WTC11 (cell line): ENCODE measurements around the gene DRAM2. TPM values are rescaled to one million over a fixed set of nuclear protein-coding genes. Genes with fewer than 3 reads are reported as not detected.

Experiments used
- ATAC-seq: fragments of 200-7000 bp; cut with Tn5 transposase; 2 replicates; pipeline ENCODE4 v1.10.0; 2021; ENCODE audit warnings: mild to moderate bottlenecking, moderate library complexity
- CTCF ChIA-PET: fragments of 300-600 bp; sonication (Branson Sonifier 250); formaldehyde crosslinking; loops from one replicate; lab custom pipeline; 2021; ENCODE audit warnings: antibody characterized with exemption; lab: Charles Lee
- POLR2A ChIA-PET: fragments of 350-600 bp; sonication (Branson Sonifier 250); formaldehyde crosslinking; loops from one replicate; lab custom pipeline; 2021; ENCODE audit warnings: antibody characterized with exemption; lab: Charles Lee
- DNase-seq: peaks from one replicate; pipeline ENCODE4 v3.0.0; 2021; ENCODE audit warnings: low spot score
- H3K27ac Mint-ChIP-seq: 2 replicates; pipeline ENCODE4 v1.8.0; 2021; ENCODE audit warnings: mixed read lengths
- H3K27me3 Mint-ChIP-seq: 2 replicates; pipeline ENCODE4 v1.8.0; 2021; ENCODE audit warnings: low read depth, mild to moderate bottlenecking, moderate library complexity, mixed read lengths
- H3K36me3 Mint-ChIP-seq: 2 replicates; pipeline ENCODE4 v1.8.0; 2021; ENCODE audit warnings: mixed read lengths
- H3K4me1 Mint-ChIP-seq: 2 replicates; pipeline ENCODE4 v1.8.0; 2022; ENCODE audit warnings: mixed read lengths
- H3K4me3 Mint-ChIP-seq: 2 replicates; pipeline ENCODE4 v1.8.0; 2021; ENCODE audit warnings: mild to moderate bottlenecking, moderate library complexity, mixed read lengths
- H3K9me3 Mint-ChIP-seq: 2 replicates; pipeline ENCODE4 v1.8.0; 2021; ENCODE audit warnings: mixed read lengths
- CREM ChIP-seq: sonication (generic); formaldehyde crosslinking; IDR thresholded peaks from 2 replicates; pipeline ENCODE4 v1.8.1; 2022; ENCODE audit warnings: mild to moderate bottlenecking, missing genetic modification reagents, moderate library complexity
- EMX1 ChIP-seq: fragments of 250-450 bp; sonication (Bioruptor Pico); IDR thresholded peaks from 2 replicates; pipeline ENCODE4 v1.8.0; 2021; ENCODE audit warnings: mild to moderate bottlenecking
- FOXJ3 ChIP-seq: sonication (generic); formaldehyde crosslinking; IDR thresholded peaks from 2 replicates; pipeline ENCODE4 v1.9.0; 2021; ENCODE audit warnings: missing genetic modification reagents, mild to moderate bottlenecking, borderline replicate concordance
- FOXK1 ChIP-seq: sonication (generic); formaldehyde crosslinking; IDR thresholded peaks from 2 replicates; pipeline ENCODE4 v1.8.0; 2022; ENCODE audit warnings: mild to moderate bottlenecking, moderate library complexity, missing genetic modification reagents
- FOXP1 ChIP-seq: sonication (generic); formaldehyde crosslinking; IDR thresholded peaks from 2 replicates; pipeline ENCODE4 v1.8.0; 2022; ENCODE audit warnings: missing genetic modification reagents, mild to moderate bottlenecking, moderate library complexity, borderline replicate concordance
- HMGA2 ChIP-seq: fragments of 250-450 bp; sonication (Bioruptor Pico); IDR thresholded peaks from 2 replicates; pipeline ENCODE4 v1.4.0; 2021; ENCODE audit warnings: mild to moderate bottlenecking, moderate library complexity
- IRF2 ChIP-seq: sonication (generic); formaldehyde crosslinking; IDR thresholded peaks from 2 replicates; pipeline ENCODE4 v1.8.0; 2022; ENCODE audit warnings: low read depth, missing genetic modification reagents, borderline replicate concordance
- NFATC4 ChIP-seq: fragments of 250-450 bp; sonication (Bioruptor Pico); IDR thresholded peaks from 2 replicates; pipeline ENCODE4 v1.9.0; 2021; ENCODE audit warnings: mild to moderate bottlenecking
- RELA ChIP-seq: sonication (generic); formaldehyde crosslinking; IDR thresholded peaks from 2 replicates; pipeline ENCODE4 v1.8.1; 2022; ENCODE audit warnings: missing genetic modification reagents, mild to moderate bottlenecking, borderline replicate concordance
- SP1 ChIP-seq: sonication (generic); formaldehyde crosslinking; conservative IDR thresholded peaks from 2 replicates; pipeline ENCODE4 v1.8.1; 2022; ENCODE audit warnings: missing genetic modification reagents
- USF1 ChIP-seq: sonication (generic); formaldehyde crosslinking; IDR thresholded peaks from 2 replicates; pipeline ENCODE4 v1.8.0; 2022; ENCODE audit warnings: mild to moderate bottlenecking, missing genetic modification reagents
- ZNF219 ChIP-seq: sonication (generic); formaldehyde crosslinking; IDR thresholded peaks from 2 replicates; pipeline ENCODE4 v1.8.0; 2023; ENCODE audit warnings: missing genetic modification reagents, mild to moderate bottlenecking, borderline replicate concordance
- ZNF263 ChIP-seq: sonication (generic); formaldehyde crosslinking; IDR thresholded peaks from 2 replicates; pipeline ENCODE4 v1.8.1; 2022; ENCODE audit warnings: low read depth, mild to moderate bottlenecking, moderate library complexity, missing genetic modification reagents
- ZNF281 ChIP-seq: sonication (generic); formaldehyde crosslinking; IDR thresholded peaks from 2 replicates; pipeline ENCODE4 v1.8.0; 2023; ENCODE audit warnings: mild to moderate bottlenecking, missing genetic modification reagents
- total RNA-seq: library from RNA; stranded (reverse); gene quantifications from 3 replicates; pipeline ENCODE4 v1.2.3, GENCODE V29; 2021
- TF ChIP-seq, protein P1 (sequence below): fragments of 250-450 bp; sonication (Bioruptor Pico); IDR thresholded peaks from 2 replicates; pipeline ENCODE4 v1.9.0; 2021; ENCODE audit warnings: mild to moderate bottlenecking
- TF ChIP-seq, protein P2 (sequence below): sonication (generic); formaldehyde crosslinking; IDR thresholded peaks from 2 replicates; pipeline ENCODE4 v1.8.0; 2022; ENCODE audit warnings: mild to moderate bottlenecking, missing genetic modification reagents
- TF ChIP-seq, protein P3 (sequence below): sonication (generic); formaldehyde crosslinking; IDR thresholded peaks from 2 replicates; pipeline ENCODE4 v1.8.1; 2023; ENCODE audit warnings: mild to moderate bottlenecking, missing genetic modification reagents, borderline replicate concordance
- TF ChIP-seq, protein P4 (sequence below): sonication (generic); formaldehyde crosslinking; IDR thresholded peaks from 2 replicates; pipeline ENCODE4 v1.8.1; 2023; ENCODE audit warnings: mild to moderate bottlenecking, missing genetic modification reagents

Gene DRAM2
- total RNA-seq, 1 experiment from 2014 or later = 34.3 TPM

- no peak for ATAC-seq
- ChIA-PET CTCF (interaction anchor here (0.6 kb wide), 1 partner anchor 184 kb away, joined by 3 read pairs; no protein-coding TSS in a partner anchor), POLR2A (no interaction called here)
- Mint-ChIP-seq H3K36me3 (peaks cover 34% of the 10 kb centered on the region), H3K27ac (no peak overlapping the region), H3K9me3 (no peaks in the 10 kb centered on the region), H3K27me3 (no peaks in the 10 kb centered on the region), H3K4me1 (no peaks in the 10 kb centered on the region), H3K4me3 (no peak overlapping the region)
- no peak for DNase-seq
- no peak for TF ChIP-seq FOXJ3
- no peak for TF ChIP-seq IRF2
- TF ChIP-seq NFATC4 (CRISPR knock-in tag) = no peak
- TF ChIP-seq, protein P1, sequence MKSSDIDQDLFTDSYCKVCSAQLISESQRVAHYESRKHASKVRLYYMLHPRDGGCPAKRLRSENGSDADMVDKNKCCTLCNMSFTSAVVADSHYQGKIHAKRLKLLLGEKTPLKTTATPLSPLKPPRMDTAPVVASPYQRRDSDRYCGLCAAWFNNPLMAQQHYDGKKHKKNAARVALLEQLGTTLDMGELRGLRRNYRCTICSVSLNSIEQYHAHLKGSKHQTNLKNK (CRISPR knock-in tag) = no peak
- TF ChIP-seq, protein P2, sequence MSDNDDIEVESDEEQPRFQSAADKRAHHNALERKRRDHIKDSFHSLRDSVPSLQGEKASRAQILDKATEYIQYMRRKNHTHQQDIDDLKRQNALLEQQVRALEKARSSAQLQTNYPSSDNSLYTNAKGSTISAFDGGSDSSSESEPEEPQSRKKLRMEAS = no peak
- TF ChIP-seq CREM = no peak
- no peak for TF ChIP-seq ZNF219 (CRISPR knock-in tag)
- TF ChIP-seq USF1 (CRISPR knock-in tag) = no peak
- no peak for TF ChIP-seq EMX1 (CRISPR knock-in tag)
- no peak for TF ChIP-seq ZNF263 (CRISPR knock-in tag)
- TF ChIP-seq SP1 (CRISPR knock-in tag) = no peak
- no peak for TF ChIP-seq ZNF281 (CRISPR knock-in tag)
- TF ChIP-seq FOXP1 (CRISPR knock-in tag) = no peak
- TF ChIP-seq HMGA2 (CRISPR knock-in tag) = no peak
- TF ChIP-seq, protein P3, sequence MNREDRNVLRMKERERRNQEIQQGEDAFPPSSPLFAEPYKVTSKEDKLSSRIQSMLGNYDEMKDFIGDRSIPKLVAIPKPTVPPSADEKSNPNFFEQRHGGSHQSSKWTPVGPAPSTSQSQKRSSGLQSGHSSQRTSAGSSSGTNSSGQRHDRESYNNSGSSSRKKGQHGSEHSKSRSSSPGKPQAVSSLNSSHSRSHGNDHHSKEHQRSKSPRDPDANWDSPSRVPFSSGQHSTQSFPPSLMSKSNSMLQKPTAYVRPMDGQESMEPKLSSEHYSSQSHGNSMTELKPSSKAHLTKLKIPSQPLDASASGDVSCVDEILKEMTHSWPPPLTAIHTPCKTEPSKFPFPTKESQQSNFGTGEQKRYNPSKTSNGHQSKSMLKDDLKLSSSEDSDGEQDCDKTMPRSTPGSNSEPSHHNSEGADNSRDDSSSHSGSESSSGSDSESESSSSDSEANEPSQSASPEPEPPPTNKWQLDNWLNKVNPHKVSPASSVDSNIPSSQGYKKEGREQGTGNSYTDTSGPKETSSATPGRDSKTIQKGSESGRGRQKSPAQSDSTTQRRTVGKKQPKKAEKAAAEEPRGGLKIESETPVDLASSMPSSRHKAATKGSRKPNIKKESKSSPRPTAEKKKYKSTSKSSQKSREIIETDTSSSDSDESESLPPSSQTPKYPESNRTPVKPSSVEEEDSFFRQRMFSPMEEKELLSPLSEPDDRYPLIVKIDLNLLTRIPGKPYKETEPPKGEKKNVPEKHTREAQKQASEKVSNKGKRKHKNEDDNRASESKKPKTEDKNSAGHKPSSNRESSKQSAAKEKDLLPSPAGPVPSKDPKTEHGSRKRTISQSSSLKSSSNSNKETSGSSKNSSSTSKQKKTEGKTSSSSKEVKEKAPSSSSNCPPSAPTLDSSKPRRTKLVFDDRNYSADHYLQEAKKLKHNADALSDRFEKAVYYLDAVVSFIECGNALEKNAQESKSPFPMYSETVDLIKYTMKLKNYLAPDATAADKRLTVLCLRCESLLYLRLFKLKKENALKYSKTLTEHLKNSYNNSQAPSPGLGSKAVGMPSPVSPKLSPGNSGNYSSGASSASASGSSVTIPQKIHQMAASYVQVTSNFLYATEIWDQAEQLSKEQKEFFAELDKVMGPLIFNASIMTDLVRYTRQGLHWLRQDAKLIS (CRISPR knock-in tag) = no peak
- no peak for TF ChIP-seq FOXK1
- TF ChIP-seq, protein P4, sequence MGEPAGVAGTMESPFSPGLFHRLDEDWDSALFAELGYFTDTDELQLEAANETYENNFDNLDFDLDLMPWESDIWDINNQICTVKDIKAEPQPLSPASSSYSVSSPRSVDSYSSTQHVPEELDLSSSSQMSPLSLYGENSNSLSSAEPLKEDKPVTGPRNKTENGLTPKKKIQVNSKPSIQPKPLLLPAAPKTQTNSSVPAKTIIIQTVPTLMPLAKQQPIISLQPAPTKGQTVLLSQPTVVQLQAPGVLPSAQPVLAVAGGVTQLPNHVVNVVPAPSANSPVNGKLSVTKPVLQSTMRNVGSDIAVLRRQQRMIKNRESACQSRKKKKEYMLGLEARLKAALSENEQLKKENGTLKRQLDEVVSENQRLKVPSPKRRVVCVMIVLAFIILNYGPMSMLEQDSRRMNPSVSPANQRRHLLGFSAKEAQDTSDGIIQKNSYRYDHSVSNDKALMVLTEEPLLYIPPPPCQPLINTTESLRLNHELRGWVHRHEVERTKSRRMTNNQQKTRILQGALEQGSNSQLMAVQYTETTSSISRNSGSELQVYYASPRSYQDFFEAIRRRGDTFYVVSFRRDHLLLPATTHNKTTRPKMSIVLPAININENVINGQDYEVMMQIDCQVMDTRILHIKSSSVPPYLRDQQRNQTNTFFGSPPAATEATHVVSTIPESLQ (CRISPR knock-in tag) = no peak
- TF ChIP-seq RELA = no peak
Measured at GRCh38 chr1:111184663-111185062, 44.8 kb upstream of the DRAM2 start.
